Karpas-422 (cell line): ENCODE data around the gene MAPK12. TPM values are rescaled to one million over a fixed set of nuclear protein-coding genes. Genes with fewer than 3 reads are reported as not detected.

Source experiments
- DNase-seq: peaks from one replicate; pipeline ENCODE4 v3.0.0-alpha.2; 2015
- H2AFZ ChIP-seq: fragments of 200-600 bp; sonication (generic); 2 replicates; pipeline ENCODE4 v1.6.1; 2014; ENCODE audit warnings: antibody characterized with exemption, low read length, mixed read lengths
- H3K27ac ChIP-seq: fragments of 200-600 bp; sonication (generic); 2 replicates; pipeline ENCODE4 v1.5.1; 2014; ENCODE audit warnings: mild to moderate bottlenecking, low read length, moderate library complexity
- H3K27me3 ChIP-seq: fragments of 200-600 bp; sonication (generic); 2 replicates; pipeline ENCODE4 v1.6.1; 2014; ENCODE audit warnings: low read length, mixed read lengths
- H3K36me3 ChIP-seq: fragments of 200-600 bp; sonication (generic); 2 replicates; pipeline ENCODE4 v1.6.1; 2014; ENCODE audit warnings: low read length, mixed read lengths; ENCODE audit not compliant: insufficient read depth
- H3K4me1 ChIP-seq: fragments of 200-600 bp; sonication (generic); 2 replicates; pipeline ENCODE4 v1.6.1; 2014; ENCODE audit warnings: mild to moderate bottlenecking, low read length, mixed read lengths
- H3K4me2 ChIP-seq: fragments of 200-600 bp; sonication (generic); 2 replicates; pipeline ENCODE4 v1.6.1; 2014; ENCODE audit warnings: low read length, low read depth, mild to moderate bottlenecking; ENCODE audit not compliant: poor library complexity, severe bottlenecking
- H3K4me3 ChIP-seq: fragments of 200-600 bp; sonication (generic); 2 replicates; pipeline ENCODE4 v1.5.1; 2014; ENCODE audit warnings: mild to moderate bottlenecking, antibody characterized with exemption, low read length, mixed read lengths
- H3K79me2 ChIP-seq: fragments of 200-600 bp; sonication (generic); 2 replicates; pipeline ENCODE4 v1.6.1; 2014; ENCODE audit warnings: mild to moderate bottlenecking, low read length, mixed read lengths
- H3K9ac ChIP-seq: fragments of 200-600 bp; sonication (generic); 2 replicates; pipeline ENCODE4 v1.6.0; 2014; ENCODE audit warnings: low read length
- H3K9me2 ChIP-seq: fragments of 200-600 bp; sonication (generic), shearing (Covaris generic); replicated peaks from 2 replicates; pipeline ENCODE4 v1.6.0; 2014; ENCODE audit warnings: mild to moderate bottlenecking, low read length, moderate library complexity; ENCODE audit not compliant: insufficient read depth
- H3K9me3 ChIP-seq: fragments of 300-700, 200-600 bp; sonication (generic); 2 replicates; pipeline ENCODE4 v1.6.1; 2014; ENCODE audit warnings: low read length, mixed read lengths
- H4K20me1 ChIP-seq: fragments of 200-600 bp; sonication (generic); 2 replicates; pipeline ENCODE4 v1.6.1; 2014; ENCODE audit warnings: mild to moderate bottlenecking, antibody characterized with exemption, low read length, low read depth; ENCODE audit not compliant: insufficient read depth
- total RNA-seq: library from RNA; depleted of rRNA; stranded (reverse); fragments of >200 nt; shearing (Covaris generic); gene quantifications from 2 replicates; pipeline ENCODE4 v1.2.3, GENCODE V29; 2014; ENCODE audit warnings: low replicate concordance

MAPK12 gene
- total RNA-seq, 1 experiment from 2014 or later: 45.4 TPM

DNA sequence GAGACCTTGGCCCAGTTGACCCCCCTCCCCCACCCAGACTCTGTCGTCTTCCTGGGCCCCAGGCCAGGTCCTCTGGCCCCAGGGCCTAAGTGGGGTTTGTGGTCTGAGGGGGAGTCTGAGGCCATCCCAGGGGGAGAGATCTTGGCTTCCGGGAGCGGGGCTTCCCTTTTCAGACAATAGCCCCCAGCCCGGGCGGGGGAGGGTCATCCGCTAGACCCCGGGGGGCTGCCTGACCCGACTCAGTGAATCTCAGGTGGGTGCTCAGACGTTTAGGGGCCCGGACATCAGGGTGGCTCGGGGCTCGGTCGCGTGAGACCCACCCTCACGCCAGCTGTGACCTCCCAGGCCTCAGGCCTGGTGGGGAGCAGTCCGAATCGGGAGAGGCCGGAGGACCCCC is 8.1 kb upstream of the MAPK12 start:
- DNase-seq: no peak
- Histone ChIP-seq H3K4me3 (peak overlapping the region; percentile 77), H3K4me2 (peak overlapping the region; percentile 92), H3K27me3 (no peaks in the 10 kb centered on the region), H4K20me1 (no peaks in the 10 kb centered on the region), H3K27ac (peak overlapping the region; percentile 46), H3K9me2 (no peaks in the 10 kb centered on the region), H3K79me2 (no peaks in the 10 kb centered on the region), H3K36me3 (no peaks in the 10 kb centered on the region), H3K9ac (peak overlapping the region; percentile 75), H3K4me1 (peaks cover 24% of the 10 kb centered on the region), H2AFZ (peak overlapping the region; percentile 60), H3K9me3 (no peaks in the 10 kb centered on the region)

DNA sequence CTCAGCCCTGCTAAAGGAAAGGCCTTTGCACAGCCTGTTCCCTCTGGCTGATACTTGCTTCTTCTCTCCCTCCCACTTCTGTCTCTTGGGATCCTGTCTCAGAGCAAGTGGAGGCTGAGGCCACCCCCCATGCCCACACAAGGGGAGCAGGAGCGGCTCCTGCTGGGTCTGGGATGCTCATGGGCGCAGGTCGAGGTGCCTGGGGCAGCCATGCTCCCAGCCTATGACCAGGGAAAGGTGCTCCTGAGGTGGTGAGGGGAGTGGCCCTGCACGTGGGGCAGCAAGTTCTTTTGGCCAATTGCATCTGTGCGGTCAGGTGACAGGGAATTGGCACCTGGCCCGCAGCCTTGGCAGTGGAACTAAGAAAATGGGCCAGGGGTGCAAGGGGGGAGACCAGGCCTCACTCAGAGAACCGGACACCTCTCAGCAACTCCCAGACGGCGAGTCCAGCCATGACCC is 7.2 kb upstream of the MAPK12 start:
- H3K9me3 ChIP-seq: no peaks in the 10 kb centered on the region
- no peaks in the 10 kb centered on the region for H3K27me3 ChIP-seq
- no peaks in the 10 kb centered on the region for H4K20me1 ChIP-seq
- DNase-seq: no peak
- H3K4me1 ChIP-seq: peaks cover 24% of the 10 kb centered on the region
- no peaks in the 10 kb centered on the region for H3K79me2 ChIP-seq
- no peak overlapping the region for H3K4me2 ChIP-seq
- H2AFZ ChIP-seq: no peak overlapping the region
- H3K27ac ChIP-seq: no peak overlapping the region
- H3K4me3 ChIP-seq: no peak overlapping the region
- H3K9ac ChIP-seq: no peak overlapping the region
- H3K9me2 ChIP-seq: no peaks in the 10 kb centered on the region
- no peaks in the 10 kb centered on the region for H3K36me3 ChIP-seq

DNA sequence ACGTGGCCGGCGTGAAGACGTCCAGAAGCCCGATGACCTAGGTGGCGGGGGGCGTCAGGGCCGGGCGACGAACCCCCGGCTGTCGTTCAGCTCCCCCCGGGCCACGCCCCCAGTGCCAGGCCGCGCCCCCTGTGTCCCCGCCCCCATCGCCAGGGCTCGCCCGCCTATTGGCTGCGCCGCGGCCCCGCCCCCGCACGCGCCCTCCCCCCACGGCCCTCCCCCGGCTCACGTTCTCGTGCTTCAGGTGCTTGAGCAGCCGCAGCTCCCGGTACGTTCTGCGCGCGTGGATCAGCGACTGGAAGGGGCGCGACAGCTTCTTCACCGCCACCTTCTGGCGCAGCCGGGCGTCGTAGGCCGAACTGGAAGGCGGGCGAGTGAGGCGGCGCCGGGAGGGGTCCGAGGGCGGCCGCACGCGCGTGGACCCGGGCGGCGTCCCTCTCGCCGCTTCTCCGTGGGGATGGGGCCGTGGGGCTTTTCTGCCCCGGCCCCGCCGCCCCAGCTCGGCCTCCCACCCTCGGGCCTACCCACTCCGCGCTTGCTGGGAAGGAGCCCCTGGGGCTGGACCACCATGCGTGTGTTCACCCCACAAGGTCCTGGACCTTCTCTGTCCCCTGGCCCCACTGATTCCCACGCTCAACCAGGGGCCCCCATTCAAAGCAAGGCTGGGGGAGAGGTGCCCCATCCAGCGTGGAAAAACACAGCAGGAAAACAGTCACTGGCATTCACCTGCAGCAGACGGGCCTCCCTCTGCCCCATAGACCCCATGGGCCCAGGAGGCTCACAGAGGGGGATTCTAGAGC is 6.3 kb upstream of the MAPK12 start:
- Histone ChIP-seq H3K4me3 (no peak overlapping the region), H3K27ac (no peak overlapping the region), H3K79me2 (no peaks in the 10 kb centered on the region), H3K9me2 (no peaks in the 10 kb centered on the region), H3K4me1 (peaks cover 33% of the 10 kb centered on the region), H4K20me1 (no peaks in the 10 kb centered on the region), H2AFZ (no peak overlapping the region), H3K9me3 (no peaks in the 10 kb centered on the region), H3K27me3 (no peaks in the 10 kb centered on the region), H3K36me3 (no peaks in the 10 kb centered on the region), H3K9ac (no peak overlapping the region), H3K4me2 (no peak overlapping the region)
- no peak for DNase-seq

DNA sequence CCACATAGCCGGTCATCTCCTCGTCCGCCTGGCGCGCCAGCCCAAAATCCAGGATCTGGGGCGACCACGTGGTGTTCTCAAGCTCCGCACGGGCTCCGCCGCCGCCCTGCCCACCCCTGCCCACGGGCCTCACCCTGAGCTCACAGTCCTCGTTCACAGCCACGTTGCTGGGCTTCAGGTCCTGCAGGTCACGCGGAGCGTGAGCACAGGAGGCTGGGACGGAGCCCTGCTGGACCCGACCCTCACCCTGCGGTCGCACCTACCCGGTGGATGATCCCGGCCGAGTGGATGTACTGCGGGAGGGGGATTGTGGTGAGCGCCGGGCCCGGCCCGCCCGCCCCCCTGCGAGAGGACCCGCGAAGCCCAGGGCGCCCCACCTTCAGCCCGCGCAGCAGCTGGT is 5.5 kb upstream of the MAPK12 start:
- Histone ChIP-seq H3K9me3 (no peaks in the 10 kb centered on the region), H3K27me3 (no peaks in the 10 kb centered on the region), H3K4me3 (no peak overlapping the region), H4K20me1 (no peaks in the 10 kb centered on the region), H3K27ac (no peak overlapping the region), H3K4me2 (no peak overlapping the region), H3K9ac (no peak overlapping the region), H3K79me2 (no peaks in the 10 kb centered on the region), H3K4me1 (peaks cover 38% of the 10 kb centered on the region), H3K9me2 (no peaks in the 10 kb centered on the region), H2AFZ (no peak overlapping the region), H3K36me3 (no peaks in the 10 kb centered on the region)
- DNase-seq: no peak

DNA sequence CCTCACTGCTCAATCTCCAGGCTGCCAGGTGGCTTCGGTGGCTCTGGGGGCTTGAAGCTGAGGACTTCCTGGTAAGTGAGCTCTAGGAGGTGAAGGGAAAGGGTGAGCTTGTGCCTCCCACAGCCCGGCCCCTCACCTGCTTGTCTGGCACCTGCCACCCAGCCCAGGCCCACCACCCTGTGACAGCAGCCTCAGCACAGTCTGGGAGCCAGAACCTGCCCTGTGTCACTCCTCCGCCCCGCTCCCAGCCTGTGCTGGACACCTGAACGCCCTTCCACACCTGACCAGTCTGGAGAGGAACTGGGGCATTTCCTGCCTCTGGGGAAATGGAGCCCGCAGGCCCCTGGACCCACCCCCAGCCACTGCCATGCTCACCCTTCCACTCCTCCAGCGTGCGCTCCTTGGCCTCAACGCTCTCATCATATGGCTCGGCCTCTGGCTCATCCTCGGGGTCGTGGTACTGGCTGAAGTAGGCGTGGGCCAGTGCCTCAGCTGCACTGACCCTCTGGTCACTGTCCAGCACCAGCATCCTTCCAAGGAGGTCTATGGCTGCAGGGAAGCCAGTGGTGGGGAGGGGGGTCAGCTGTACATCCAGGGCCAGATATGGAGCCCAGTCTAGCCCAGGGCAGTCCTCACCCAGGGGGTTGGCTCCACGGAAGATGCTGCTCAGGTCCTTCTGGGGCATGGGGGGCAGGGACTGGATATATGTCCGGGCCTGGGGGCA is 3.6 kb upstream of the MAPK12 start:
- no peaks in the 10 kb centered on the region for H3K9me2 ChIP-seq
- no peak overlapping the region for H3K4me3 ChIP-seq
- no peaks in the 10 kb centered on the region for H3K9me3 ChIP-seq

DNA sequence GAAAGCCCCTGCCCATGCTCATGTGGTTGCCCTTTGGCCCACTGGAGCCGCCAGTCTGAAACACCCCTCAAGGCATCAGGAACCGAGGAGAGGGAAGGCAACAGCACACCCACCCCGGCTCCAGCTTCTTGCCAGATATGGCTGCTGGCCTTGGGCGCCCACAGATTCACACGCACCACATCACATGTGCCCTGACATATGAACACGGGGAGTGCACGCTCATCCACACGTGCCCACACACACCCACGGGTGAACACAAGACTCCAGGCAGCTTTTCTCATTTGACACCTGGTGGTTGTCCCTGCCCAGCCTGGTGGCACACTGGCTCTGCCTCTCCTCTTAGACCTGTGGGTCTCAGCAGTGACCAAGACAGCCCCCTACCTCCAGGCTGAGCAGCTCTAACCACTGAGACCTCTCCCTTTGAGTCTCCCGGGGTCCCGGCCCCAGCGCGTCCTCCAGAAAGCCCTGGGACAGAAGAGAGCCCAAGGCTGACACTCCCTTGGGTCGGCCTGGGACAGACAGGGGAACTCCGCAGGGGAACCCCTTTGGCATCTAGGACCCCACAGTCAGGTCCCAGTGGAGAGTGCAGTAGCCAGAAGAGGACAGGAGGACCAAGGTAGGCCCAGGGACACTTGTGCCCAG is 2.7 kb upstream of the MAPK12 start:
- Histone ChIP-seq H3K4me1 (peaks cover 25% of the 10 kb centered on the region), H3K4me3 (no peak overlapping the region), H4K20me1 (no peaks in the 10 kb centered on the region), H3K36me3 (no peaks in the 10 kb centered on the region), H3K9me2 (no peaks in the 10 kb centered on the region), H3K79me2 (peaks cover 17% of the 10 kb centered on the region), H2AFZ (no peak overlapping the region), H3K9ac (no peak overlapping the region), H3K27ac (no peak overlapping the region), H3K9me3 (no peaks in the 10 kb centered on the region), H3K27me3 (no peaks in the 10 kb centered on the region), H3K4me2 (no peak overlapping the region)
- no peak for DNase-seq

More for the DNA sequence above, 3.6 kb upstream of the MAPK12 start:
- Histone ChIP-seq H2AFZ (no peak overlapping the region), H4K20me1 (no peaks in the 10 kb centered on the region), H3K27ac (no peak overlapping the region), H3K36me3 (no peaks in the 10 kb centered on the region), H3K4me1 (peaks cover 28% of the 10 kb centered on the region), H3K9ac (no peak overlapping the region), H3K4me2 (no peak overlapping the region), H3K79me2 (peaks cover 9% of the 10 kb centered on the region), H3K27me3 (no peaks in the 10 kb centered on the region)
- DNase-seq: no peak

DNA sequence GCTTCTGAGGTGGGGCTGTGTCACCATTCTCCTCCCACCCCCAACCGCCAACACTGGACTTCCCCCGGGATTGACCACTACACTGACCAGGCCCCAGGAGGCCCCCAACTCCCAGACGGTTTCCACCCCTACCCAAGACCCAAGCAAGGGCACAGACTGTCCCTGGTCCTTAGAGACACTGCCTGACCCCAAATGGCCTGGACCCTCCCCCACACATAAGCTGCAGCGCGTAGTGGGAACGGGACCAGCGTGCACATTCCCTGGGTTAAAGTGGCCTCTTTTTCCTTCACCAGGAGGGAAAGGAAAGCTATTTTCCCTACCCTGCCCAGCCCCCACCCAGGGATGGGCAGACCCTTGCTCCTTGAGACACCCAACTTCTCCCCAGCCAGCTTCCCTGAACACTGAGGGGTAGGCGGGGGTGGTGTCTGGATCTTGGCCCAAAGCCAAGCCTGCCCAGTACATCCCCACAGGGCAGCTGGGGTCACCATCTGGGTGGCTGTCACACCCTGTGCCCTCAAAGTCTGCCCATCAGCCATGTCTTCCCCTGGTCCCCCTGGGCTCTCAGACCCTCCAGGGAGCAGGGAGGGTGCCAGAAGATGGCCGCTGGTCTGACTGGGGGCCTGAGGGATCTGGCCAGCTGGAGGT is 1.6 kb upstream of the MAPK12 start:
- H3K27ac ChIP-seq: peak overlapping the region; percentile 78
- no peaks in the 10 kb centered on the region for H3K9me2 ChIP-seq
- H3K36me3 ChIP-seq: no peaks in the 10 kb centered on the region; the same call in 1 of the 2 replicates
- peak overlapping the region; percentile 98 for H3K9ac ChIP-seq
- peaks cover 24% of the 10 kb centered on the region for H3K4me1 ChIP-seq
- peak overlapping the region; percentile 75 for H3K4me2 ChIP-seq
- H4K20me1 ChIP-seq: no peaks in the 10 kb centered on the region
- DNase-seq: no peak
- H3K79me2 ChIP-seq: peaks cover 25% of the 10 kb centered on the region
- no peak overlapping the region for H2AFZ ChIP-seq
- peak overlapping the region; percentile 97; the same call in 1 of the 2 replicates for H3K4me3 ChIP-seq
- no peaks in the 10 kb centered on the region for H3K27me3 ChIP-seq
- no peaks in the 10 kb centered on the region for H3K9me3 ChIP-seq
